ENCODE results near the gene PEX11A.

The PEX11A gene

DNA sequence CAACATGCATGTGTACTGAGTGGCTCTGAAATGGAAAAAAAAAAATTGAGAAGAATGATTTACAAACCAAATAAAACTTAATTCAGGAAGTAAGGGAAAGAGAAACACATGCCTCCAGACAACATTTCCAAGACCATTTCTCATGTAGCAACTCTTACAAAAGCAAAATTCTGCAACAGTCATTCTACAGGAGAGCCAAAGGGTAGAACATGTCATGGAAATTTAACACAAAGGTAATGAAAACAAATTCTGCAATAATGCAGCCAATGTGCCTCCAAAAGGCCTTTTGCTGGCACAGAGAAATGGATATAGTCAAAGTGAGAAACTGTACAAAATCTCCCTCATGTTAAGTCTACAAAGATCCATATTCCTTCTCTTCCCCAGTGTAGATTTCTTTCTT, 4.0 kb downstream of the PEX11A start:
- Histone ChIP-seq H3K27ac (ENCODE audit: low read depth, low read length) (no peak overlapping the region), H3K4me3 (ENCODE audit: low read length) (no peak overlapping the region), H3K4me2 (ENCODE audit: low read length) (no peak overlapping the region), H4K20me1 (ENCODE audit: control insufficient read depth, insufficient read depth, low read depth, low read length) (no peaks in the 10 kb centered on the region), H3K27me3 (ENCODE audit: control insufficient read depth, low read length) (no peaks in the 10 kb centered on the region), H3K79me2 (ENCODE audit: control insufficient read depth, low read length) (no peaks in the 10 kb centered on the region), H3F3A (ENCODE audit: control insufficient read depth, insufficient read depth) (no peaks in the 10 kb centered on the region; the same call in 1 of the 2 replicates), H3K9me3 (ENCODE audit: control insufficient read depth, insufficient read depth, low read length) (no peaks in the 10 kb centered on the region), H3K9me2 (replicated peaks; ENCODE audit: control insufficient read depth, low read length) (no peaks in the 10 kb centered on the region), H3K4me1 (ENCODE audit: control insufficient read depth, low read length) (peaks cover 16% of the 10 kb centered on the region), H3K36me3 (ENCODE audit: control insufficient read depth, low read length) (no peaks in the 10 kb centered on the region)
- TF ChIP-seq, protein P1, sequence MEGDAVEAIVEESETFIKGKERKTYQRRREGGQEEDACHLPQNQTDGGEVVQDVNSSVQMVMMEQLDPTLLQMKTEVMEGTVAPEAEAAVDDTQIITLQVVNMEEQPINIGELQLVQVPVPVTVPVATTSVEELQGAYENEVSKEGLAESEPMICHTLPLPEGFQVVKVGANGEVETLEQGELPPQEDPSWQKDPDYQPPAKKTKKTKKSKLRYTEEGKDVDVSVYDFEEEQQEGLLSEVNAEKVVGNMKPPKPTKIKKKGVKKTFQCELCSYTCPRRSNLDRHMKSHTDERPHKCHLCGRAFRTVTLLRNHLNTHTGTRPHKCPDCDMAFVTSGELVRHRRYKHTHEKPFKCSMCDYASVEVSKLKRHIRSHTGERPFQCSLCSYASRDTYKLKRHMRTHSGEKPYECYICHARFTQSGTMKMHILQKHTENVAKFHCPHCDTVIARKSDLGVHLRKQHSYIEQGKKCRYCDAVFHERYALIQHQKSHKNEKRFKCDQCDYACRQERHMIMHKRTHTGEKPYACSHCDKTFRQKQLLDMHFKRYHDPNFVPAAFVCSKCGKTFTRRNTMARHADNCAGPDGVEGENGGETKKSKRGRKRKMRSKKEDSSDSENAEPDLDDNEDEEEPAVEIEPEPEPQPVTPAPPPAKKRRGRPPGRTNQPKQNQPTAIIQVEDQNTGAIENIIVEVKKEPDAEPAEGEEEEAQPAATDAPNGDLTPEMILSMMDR (IDR thresholded peaks at IDR 0.05; ENCODE audit: low read depth, low read length, poor library complexity, severe bottlenecking) = no peak
- no peak for TF ChIP-seq EZH2phosphoT487 (IDR thresholded peaks at IDR 0.05; ENCODE audit: borderline replicate concordance, low read length)

- Histone ChIP-seq H3K4me2 (ENCODE audit: low read length) (no peak overlapping the region), H4K20me1 (ENCODE audit: control insufficient read depth, insufficient read depth, low read depth, low read length) (no peaks in the 10 kb centered on the region), H3K4me3 (ENCODE audit: low read length) (no peak overlapping the region), H3K79me2 (ENCODE audit: control insufficient read depth, low read length) (no peaks in the 10 kb centered on the region), H3K9me3 (ENCODE audit: control insufficient read depth, insufficient read depth, low read length) (no peaks in the 10 kb centered on the region), H3K4me1 (ENCODE audit: control insufficient read depth, low read length) (peaks cover 14% of the 10 kb centered on the region), H3F3A (ENCODE audit: control insufficient read depth, insufficient read depth) (no peaks in the 10 kb centered on the region), H3K36me3 (ENCODE audit: control insufficient read depth, low read length) (no peaks in the 10 kb centered on the region), H3K27ac (ENCODE audit: low read depth, low read length) (no peak overlapping the region), H3K9me2 (replicated peaks; ENCODE audit: control insufficient read depth, low read length) (no peaks in the 10 kb centered on the region), H3K27me3 (ENCODE audit: control insufficient read depth, low read length) (no peaks in the 10 kb centered on the region)
- TF ChIP-seq, protein P1 (IDR thresholded peaks at IDR 0.05; ENCODE audit: low read depth, low read length, poor library complexity, severe bottlenecking) = no peak
- TF ChIP-seq EZH2phosphoT487 (IDR thresholded peaks at IDR 0.05; ENCODE audit: borderline replicate concordance, low read length) = no peak
These were observed 4.6 kb downstream of the PEX11A start for GRCh38 chr15:89685995-89686394.

- no peaks in the 10 kb centered on the region for H3F3A ChIP-seq (ENCODE audit: control insufficient read depth, insufficient read depth)
- no peaks in the 10 kb centered on the region for H4K20me1 ChIP-seq (ENCODE audit: control insufficient read depth, insufficient read depth, low read depth, low read length)
- H3K36me3 ChIP-seq (ENCODE audit: control insufficient read depth, low read length) = no peaks in the 10 kb centered on the region
- H3K4me2 ChIP-seq (ENCODE audit: low read length) = no peak overlapping the region
- H3K27me3 ChIP-seq (ENCODE audit: control insufficient read depth, low read length) = no peaks in the 10 kb centered on the region
- no peak overlapping the region for H3K27ac ChIP-seq (ENCODE audit: low read depth, low read length)
- no peak overlapping the region for H3K4me3 ChIP-seq (ENCODE audit: low read length)
- H3K4me1 ChIP-seq (ENCODE audit: control insufficient read depth, low read length) = no peaks in the 10 kb centered on the region
- H3K9me2 ChIP-seq (replicated peaks; ENCODE audit: control insufficient read depth, low read length) = no peaks in the 10 kb centered on the region
- no peaks in the 10 kb centered on the region for H3K79me2 ChIP-seq (ENCODE audit: control insufficient read depth, low read length)
- H3K9me3 ChIP-seq (ENCODE audit: control insufficient read depth, insufficient read depth, low read length) = no peaks in the 10 kb centered on the region
- TF ChIP-seq, protein P1 (IDR thresholded peaks at IDR 0.05; ENCODE audit: low read depth, low read length, poor library complexity, severe bottlenecking) = no peak
- TF ChIP-seq EZH2phosphoT487 (IDR thresholded peaks at IDR 0.05; ENCODE audit: borderline replicate concordance, low read length) = no peak
These were observed 9.4 kb downstream of the PEX11A start for GRCh38 chr15:89681146-89681545.
